AG10803 (cell line): Measurements from ENCODE around the gene P4HA2.

ENCODE experiments used
- DNase-seq: peaks from one replicate; pipeline ENCODE4 v3.0.0; 2010; ENCODE audit warnings: low read depth
- H3K4me3 ChIP-seq: 2 replicates; pipeline ENCODE4 v1.5.1; 2011; ENCODE audit warnings: mild to moderate bottlenecking, low read length, control low read depth
- CTCF ChIP-seq: conservative IDR thresholded peaks from 2 replicates; pipeline ENCODE4 v1.5.1; 2011; ENCODE audit warnings: mild to moderate bottlenecking, low read length, control low read depth, inconsistent platforms

The P4HA2 gene

DNA sequence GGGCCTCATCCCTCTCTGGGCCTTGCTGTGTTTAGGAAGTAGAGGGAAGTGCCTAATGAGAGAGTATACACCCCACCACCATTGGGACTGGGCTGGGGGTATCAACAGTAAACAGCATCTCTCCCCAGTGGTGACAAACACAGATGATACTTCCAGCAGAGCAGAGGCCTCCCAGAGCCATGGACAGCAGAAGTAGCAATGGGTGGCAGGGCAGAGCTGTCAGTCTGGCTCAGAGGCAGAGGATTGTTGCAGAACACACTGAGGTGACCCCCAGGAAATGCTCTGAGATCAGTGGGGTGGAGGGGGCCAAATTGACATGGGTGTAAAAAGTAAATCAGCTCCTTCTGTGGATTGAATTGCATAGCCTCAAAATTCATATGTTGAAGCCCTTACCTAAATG lies 12.1 kb upstream of the P4HA2 start:
- DNase-seq, result no peak
- TF ChIP-seq CTCF, result no peak
- H3K4me3 ChIP-seq, result no peak overlapping the region

GRCh38 chr5:132238901-132239500 lies 11.3 kb upstream of the P4HA2 start:
- TF ChIP-seq CTCF, result no peak
- no peak overlapping the region for H3K4me3 ChIP-seq
- no peak for DNase-seq

DNA sequence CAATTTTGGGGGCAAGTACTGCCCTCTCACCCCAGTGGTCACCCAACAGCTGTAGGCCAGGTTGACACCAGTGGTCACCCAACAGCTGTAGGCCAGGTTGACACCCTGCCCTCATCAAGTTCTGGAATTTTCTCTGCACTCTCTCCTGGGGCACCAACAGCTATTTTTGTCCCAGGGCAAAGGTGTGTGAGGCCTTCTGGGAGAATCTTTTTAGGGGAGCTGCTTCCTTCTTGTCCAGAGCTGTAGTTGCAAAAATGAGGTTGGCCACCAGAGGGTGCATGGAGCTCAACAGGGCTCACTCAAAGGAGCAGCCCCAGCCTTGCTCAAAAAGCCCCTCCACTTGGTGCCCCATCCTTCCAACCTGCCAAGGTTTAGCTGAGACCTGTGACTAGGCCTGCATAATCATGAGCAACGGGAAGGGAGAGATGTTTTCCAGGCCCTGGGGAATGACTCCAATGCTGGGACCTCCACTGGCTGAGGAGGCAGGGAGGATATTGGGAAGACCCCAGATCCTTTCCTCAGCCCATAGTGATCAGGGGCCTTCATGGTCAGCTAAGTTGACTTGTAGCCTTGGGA lies 10.6 kb upstream of the P4HA2 start:
- no peak overlapping the region for H3K4me3 ChIP-seq
- peak; percentile 63 for DNase-seq
- TF ChIP-seq CTCF, result peak; percentile 85

DNA sequence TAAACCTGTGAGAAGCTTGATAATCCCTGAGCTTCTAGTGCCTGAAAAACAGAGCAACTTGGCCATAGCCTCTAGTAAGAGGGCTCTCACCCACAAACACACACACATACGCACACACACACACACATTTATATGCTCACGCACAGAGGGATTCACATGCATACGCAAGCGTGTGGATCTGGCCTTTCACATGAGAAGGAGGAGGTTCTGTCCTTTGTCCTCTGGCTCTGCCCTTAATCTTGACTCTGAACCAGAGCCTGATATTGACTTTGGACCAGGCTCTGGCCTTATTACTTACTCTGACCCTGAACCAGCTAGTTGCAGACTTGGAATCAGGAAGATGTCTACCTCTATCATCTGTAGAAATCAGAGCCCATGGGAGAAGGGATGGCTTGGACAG lies 10.0 kb upstream of the P4HA2 start:
- no peak for TF ChIP-seq CTCF
- DNase-seq, result no peak
- no peak overlapping the region for H3K4me3 ChIP-seq

DNA sequence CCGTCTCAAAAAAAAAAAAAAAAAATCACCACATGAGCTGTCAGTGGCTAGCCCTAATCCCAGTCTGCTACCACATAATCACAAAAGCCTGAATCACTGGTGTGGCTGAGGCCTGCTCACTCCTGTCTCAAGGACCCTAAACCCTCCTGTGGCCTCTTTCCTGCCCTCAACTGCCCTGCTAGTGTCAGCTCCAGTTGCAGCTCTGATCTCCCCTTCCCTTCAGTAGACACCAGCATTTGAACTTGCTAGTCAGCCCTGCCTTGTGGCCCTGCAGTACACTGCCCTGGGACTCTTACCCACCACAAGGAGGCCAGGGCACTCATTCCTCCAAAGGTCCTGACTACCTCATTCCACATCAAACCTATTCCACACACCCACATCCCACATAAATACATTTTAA lies 9.5 kb upstream of the P4HA2 start:
- peak; percentile 41 for TF ChIP-seq CTCF
- no peak overlapping the region for H3K4me3 ChIP-seq
- peak; percentile 25 for DNase-seq

- TF ChIP-seq CTCF, result no peak
- no peak overlapping the region for H3K4me3 ChIP-seq
- DNase-seq, result no peak
Observed at GRCh38 chr5:132235340-132235739, 7.7 kb upstream of the P4HA2 start.

GRCh38 chr5:132234684-132235062 lies 7.0 kb upstream of the P4HA2 start:
- TF ChIP-seq CTCF, result no peak
- H3K4me3 ChIP-seq, result no peak overlapping the region
- no peak for DNase-seq
